Measurements from ENCODE around the gene BATF2.

GRCh38 chr11:65043881-65044501, 47.2 kb upstream of the BATF2 start:
- TF ChIP-seq CTCF (IDR thresholded peaks at IDR 0.05) = no peak
- no peak for TF ChIP-seq EZH2phosphoT487 (IDR thresholded peaks at IDR 0.05; ENCODE audit: borderline replicate concordance, low read depth)

Data from SK-N-SH (cell line).